Right lobe of liver (tissue), 4 donors: Measurements from ENCODE around the gene ATP11B.

Experiments used
- CTCF ChIP-seq, 4 donors: fragments of 200-600 bp in 3 of 4; fragments of 450-650 bp in 1 of 4; IDR thresholded peaks; one replicate each; pipeline versions ENCODE4 v1.5.1 to v1.8.0; 2016 to 2022; ENCODE audit warnings: antibody characterized with exemption in 4 of 4, mild to moderate bottlenecking in 2 of 4
- POLR2A ChIP-seq: fragments of 450-650 bp; IDR thresholded peaks from one replicate; pipeline ENCODE4 v1.6.1; 2017; ENCODE audit warnings: antibody characterized with exemption, mild to moderate bottlenecking
- donor health status: DM: no; HTN: no; CAD: no.
- donor health status: DM: no; HTN: no; CAD: no.
- donor health status: DM: no; HTN: yes; CAD: no.

DNA sequence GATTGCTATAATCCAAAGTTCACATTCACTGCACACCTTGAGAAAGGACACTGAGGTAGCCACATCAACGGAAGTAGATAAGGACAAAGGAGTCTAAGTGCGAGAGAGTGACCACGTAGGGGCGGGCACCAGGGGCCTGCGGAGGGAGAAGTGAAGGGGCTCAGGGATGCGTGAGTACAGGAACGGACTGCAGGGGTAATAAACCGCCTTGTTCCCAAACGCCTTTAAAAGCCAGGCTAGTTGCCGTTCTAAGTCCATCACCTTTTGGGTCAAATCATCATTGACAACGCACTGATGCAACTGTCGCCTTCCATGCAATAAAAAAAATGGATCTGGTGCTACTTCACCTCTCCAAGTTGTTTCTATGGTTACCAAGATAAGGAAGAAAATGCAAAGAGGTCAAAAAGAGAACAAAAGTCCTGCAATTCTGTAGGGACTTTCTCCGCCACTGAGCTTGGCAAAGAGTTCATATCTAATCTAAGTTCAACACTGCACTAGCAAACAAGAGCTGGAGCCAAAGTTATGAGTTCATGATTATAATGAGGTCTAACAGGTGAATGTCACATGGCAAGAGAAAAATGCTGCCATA is 32.6 kb upstream of the ATP11B start:
- TF ChIP-seq CTCF (IDR thresholded peaks at IDR 0.05) (no peak), POLR2A (no peak)
